ENCODE results near the gene AFP.

The AFP gene

GRCh38 chr4:73415807-73416238 is 20.2 kb upstream of the AFP start:
- Histone ChIP-seq H3K27ac (ENCODE audit: low read depth, low read length) (no peak overlapping the region), H3K27me3 (ENCODE audit: control insufficient read depth, insufficient read depth, low read length) (no peaks in the 10 kb centered on the region), H3K36me3 (ENCODE audit: control insufficient read depth, insufficient read depth, low read length) (no peaks in the 10 kb centered on the region), H3K9me3 (ENCODE audit: control insufficient read depth, insufficient read depth, low read depth, low read length) (no peaks in the 10 kb centered on the region), H3K9ac (ENCODE audit: low read length) (no peak overlapping the region), H3K4me1 (ENCODE audit: control insufficient read depth, insufficient read depth, low read length) (no peaks in the 10 kb centered on the region), H3K4me3 (ENCODE audit: low read depth, low read length) (no peak overlapping the region)

GRCh38 chr4:73416423-73417087 is 19.5 kb upstream of the AFP start:
- H3K9ac ChIP-seq (ENCODE audit: low read length): no peak overlapping the region

GRCh38 chr4:73417342-73417741 is 18.7 kb upstream of the AFP start:
- Histone ChIP-seq H3K4me1 (ENCODE audit: control insufficient read depth, insufficient read depth, low read length) (no peaks in the 10 kb centered on the region), H3K4me3 (ENCODE audit: low read depth, low read length) (no peak overlapping the region), H3K9ac (ENCODE audit: low read length) (no peak overlapping the region), H3K36me3 (ENCODE audit: control insufficient read depth, insufficient read depth, low read length) (no peaks in the 10 kb centered on the region), H3K27ac (ENCODE audit: low read depth, low read length) (no peak overlapping the region), H3K9me3 (ENCODE audit: control insufficient read depth, insufficient read depth, low read depth, low read length) (no peaks in the 10 kb centered on the region), H3K27me3 (ENCODE audit: control insufficient read depth, insufficient read depth, low read length) (no peaks in the 10 kb centered on the region)

More at GRCh38 chr4:73416423-73417087, 19.5 kb upstream of the AFP start:
- no peaks in the 10 kb centered on the region for H3K4me1 ChIP-seq (ENCODE audit: control insufficient read depth, insufficient read depth, low read length)
- no peaks in the 10 kb centered on the region for H3K36me3 ChIP-seq (ENCODE audit: control insufficient read depth, insufficient read depth, low read length)
- H3K27me3 ChIP-seq (ENCODE audit: control insufficient read depth, insufficient read depth, low read length): no peaks in the 10 kb centered on the region
- H3K27ac ChIP-seq (ENCODE audit: low read depth, low read length): no peak overlapping the region
- H3K4me3 ChIP-seq (ENCODE audit: low read depth, low read length): no peak overlapping the region
- H3K9me3 ChIP-seq (ENCODE audit: control insufficient read depth, insufficient read depth, low read depth, low read length): no peaks in the 10 kb centered on the region

- Histone ChIP-seq H3K9me3 (ENCODE audit: control insufficient read depth, insufficient read depth, low read depth, low read length) (no peaks in the 10 kb centered on the region), H3K9ac (ENCODE audit: low read length) (no peak overlapping the region), H3K27ac (ENCODE audit: low read depth, low read length) (no peak overlapping the region), H3K36me3 (ENCODE audit: control insufficient read depth, insufficient read depth, low read length) (no peaks in the 10 kb centered on the region), H3K27me3 (ENCODE audit: control insufficient read depth, insufficient read depth, low read length) (no peaks in the 10 kb centered on the region), H3K4me3 (ENCODE audit: low read depth, low read length) (no peak overlapping the region), H3K4me1 (ENCODE audit: control insufficient read depth, insufficient read depth, low read length) (no peaks in the 10 kb centered on the region)
Observed at GRCh38 chr4:73417973-73418372, 18.0 kb upstream of the AFP start.

DNA sequence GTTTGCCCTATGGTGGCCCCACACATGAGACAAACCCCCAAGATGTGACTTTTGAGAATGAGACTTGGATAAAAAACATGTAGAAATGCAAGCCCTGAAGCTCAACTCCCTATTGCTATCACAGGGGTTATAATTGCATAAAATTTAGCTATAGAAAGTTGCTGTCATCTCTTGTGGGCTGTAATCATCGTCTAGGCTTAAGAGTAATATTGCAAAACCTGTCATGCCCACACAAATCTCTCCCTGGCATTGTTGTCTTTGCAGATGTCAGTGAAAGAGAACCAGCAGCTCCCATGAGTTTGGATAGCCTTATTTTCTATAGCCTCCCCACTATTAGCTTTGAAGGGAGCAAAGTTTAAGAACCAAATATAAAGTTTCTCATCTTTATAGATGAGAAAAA is 17.3 kb upstream of the AFP start:
- H3K4me3 ChIP-seq (ENCODE audit: low read depth, low read length): no peak overlapping the region
- H3K36me3 ChIP-seq (ENCODE audit: control insufficient read depth, insufficient read depth, low read length): no peaks in the 10 kb centered on the region
- H3K9me3 ChIP-seq (ENCODE audit: control insufficient read depth, insufficient read depth, low read depth, low read length): no peaks in the 10 kb centered on the region
- no peaks in the 10 kb centered on the region for H3K27me3 ChIP-seq (ENCODE audit: control insufficient read depth, insufficient read depth, low read length)
- no peaks in the 10 kb centered on the region for H3K4me1 ChIP-seq (ENCODE audit: control insufficient read depth, insufficient read depth, low read length)
- no peak overlapping the region for H3K27ac ChIP-seq (ENCODE audit: low read depth, low read length)
- no peak overlapping the region for H3K9ac ChIP-seq (ENCODE audit: low read length)

DNA sequence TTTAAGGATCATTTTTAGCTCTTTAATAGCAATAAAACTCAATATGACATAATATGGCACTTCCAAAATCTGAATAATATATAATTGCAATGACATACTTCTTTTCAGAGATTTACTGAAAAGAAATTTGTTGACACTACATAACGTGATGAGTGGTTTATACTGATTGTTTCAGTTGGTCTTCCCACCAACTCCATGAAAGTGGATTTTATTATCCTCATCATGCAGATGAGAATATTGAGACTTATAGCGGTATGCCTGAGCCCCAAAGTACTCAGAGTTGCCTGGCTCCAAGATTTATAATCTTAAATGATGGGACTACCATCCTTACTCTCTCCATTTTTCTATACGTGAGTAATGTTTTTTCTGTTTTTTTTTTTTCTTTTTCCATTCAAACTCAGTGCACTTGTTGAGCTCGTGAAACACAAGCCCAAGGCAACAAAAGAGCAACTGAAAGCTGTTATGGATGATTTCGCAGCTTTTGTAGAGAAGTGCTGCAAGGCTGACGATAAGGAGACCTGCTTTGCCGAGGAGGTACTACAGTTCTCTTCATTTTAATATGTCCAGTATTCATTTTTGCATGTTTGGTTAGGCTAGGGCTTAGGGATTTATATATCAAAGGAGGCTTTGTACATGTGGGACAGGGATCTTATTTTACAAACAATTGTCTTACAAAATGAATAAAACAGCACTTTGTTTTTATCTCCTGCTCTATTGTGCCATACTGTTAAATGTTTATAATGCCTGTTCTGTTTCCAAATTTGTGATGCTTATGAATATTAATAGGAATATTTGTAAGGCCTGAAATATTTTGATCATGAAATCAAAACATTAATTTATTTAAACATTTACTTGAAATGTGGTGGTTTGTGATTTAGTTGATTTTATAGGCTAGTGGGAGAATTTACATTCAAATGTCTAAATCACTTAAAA is 16.6 kb upstream of the AFP start:
- Histone ChIP-seq H3K9me3 (ENCODE audit: control insufficient read depth, insufficient read depth, low read depth, low read length) (no peaks in the 10 kb centered on the region), H3K27me3 (ENCODE audit: control insufficient read depth, insufficient read depth, low read length) (no peaks in the 10 kb centered on the region), H3K27ac (ENCODE audit: low read depth, low read length) (no peak overlapping the region), H3K4me3 (ENCODE audit: low read depth, low read length) (no peak overlapping the region), H3K4me1 (ENCODE audit: control insufficient read depth, insufficient read depth, low read length) (no peaks in the 10 kb centered on the region), H3K36me3 (ENCODE audit: control insufficient read depth, insufficient read depth, low read length) (no peaks in the 10 kb centered on the region), H3K9ac (ENCODE audit: low read length) (no peak overlapping the region)

DNA sequence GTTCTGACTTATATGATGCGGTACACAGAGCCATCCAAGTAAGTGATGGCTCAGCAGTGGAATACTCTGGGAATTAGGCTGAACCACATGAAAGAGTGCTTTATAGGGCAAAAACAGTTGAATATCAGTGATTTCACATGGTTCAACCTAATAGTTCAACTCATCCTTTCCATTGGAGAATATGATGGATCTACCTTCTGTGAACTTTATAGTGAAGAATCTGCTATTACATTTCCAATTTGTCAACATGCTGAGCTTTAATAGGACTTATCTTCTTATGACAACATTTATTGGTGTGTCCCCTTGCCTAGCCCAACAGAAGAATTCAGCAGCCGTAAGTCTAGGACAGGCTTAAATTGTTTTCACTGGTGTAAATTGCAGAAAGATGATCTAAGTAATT is 15.4 kb upstream of the AFP start:
- H3K4me3 ChIP-seq (ENCODE audit: low read depth, low read length): no peak overlapping the region
- no peak overlapping the region for H3K9ac ChIP-seq (ENCODE audit: low read length)
- no peaks in the 10 kb centered on the region for H3K9me3 ChIP-seq (ENCODE audit: control insufficient read depth, insufficient read depth, low read depth, low read length)
- no peaks in the 10 kb centered on the region for H3K36me3 ChIP-seq (ENCODE audit: control insufficient read depth, insufficient read depth, low read length)
- no peak overlapping the region for H3K27ac ChIP-seq (ENCODE audit: low read depth, low read length)
- no peaks in the 10 kb centered on the region for H3K27me3 ChIP-seq (ENCODE audit: control insufficient read depth, insufficient read depth, low read length)
- no peaks in the 10 kb centered on the region for H3K4me1 ChIP-seq (ENCODE audit: control insufficient read depth, insufficient read depth, low read length)

- Histone ChIP-seq H3K36me3 (ENCODE audit: control insufficient read depth, insufficient read depth, low read length) (no peaks in the 10 kb centered on the region), H3K4me1 (ENCODE audit: control insufficient read depth, insufficient read depth, low read length) (no peaks in the 10 kb centered on the region), H3K4me3 (ENCODE audit: low read depth, low read length) (no peak overlapping the region), H3K27me3 (ENCODE audit: control insufficient read depth, insufficient read depth, low read length) (no peaks in the 10 kb centered on the region), H3K9me3 (ENCODE audit: control insufficient read depth, insufficient read depth, low read depth, low read length) (no peaks in the 10 kb centered on the region), H3K27ac (ENCODE audit: low read depth, low read length) (no peak overlapping the region), H3K9ac (ENCODE audit: low read length) (no peak overlapping the region)
Observed at GRCh38 chr4:73421708-73422457, 14.1 kb upstream of the AFP start.

- H3K4me3 ChIP-seq (ENCODE audit: low read depth, low read length): no peak overlapping the region
- H3K9me3 ChIP-seq (ENCODE audit: control insufficient read depth, insufficient read depth, low read depth, low read length): no peaks in the 10 kb centered on the region
- no peaks in the 10 kb centered on the region for H3K27me3 ChIP-seq (ENCODE audit: control insufficient read depth, insufficient read depth, low read length)
- no peaks in the 10 kb centered on the region for H3K4me1 ChIP-seq (ENCODE audit: control insufficient read depth, insufficient read depth, low read length)
- no peak overlapping the region for H3K9ac ChIP-seq (ENCODE audit: low read length)
- H3K36me3 ChIP-seq (ENCODE audit: control insufficient read depth, insufficient read depth, low read length): no peaks in the 10 kb centered on the region
- no peak overlapping the region for H3K27ac ChIP-seq (ENCODE audit: low read depth, low read length)
Observed at GRCh38 chr4:73422458-73422752, 13.6 kb upstream of the AFP start.

DNA sequence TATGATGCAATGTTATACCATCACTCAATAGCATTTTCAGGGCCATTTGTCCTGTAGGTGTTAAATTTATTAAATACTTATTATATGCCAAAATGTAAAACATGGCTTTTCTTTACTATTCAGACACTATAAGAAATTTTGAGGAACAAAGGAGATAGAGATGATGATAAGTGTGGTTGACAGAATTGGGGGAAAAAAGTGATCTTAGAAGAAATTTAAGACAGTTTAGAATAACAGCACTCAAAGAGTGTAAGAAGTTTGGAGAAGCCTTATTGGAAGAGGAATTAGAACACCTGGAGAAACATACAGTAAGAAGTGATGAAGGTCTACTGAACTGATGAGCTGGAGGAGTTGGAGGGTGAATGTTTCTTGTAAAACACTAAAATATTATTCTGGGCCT is 12.8 kb upstream of the AFP start:
- Histone ChIP-seq H3K9me3 (ENCODE audit: control insufficient read depth, insufficient read depth, low read depth, low read length) (no peaks in the 10 kb centered on the region), H3K27me3 (ENCODE audit: control insufficient read depth, insufficient read depth, low read length) (no peaks in the 10 kb centered on the region), H3K4me1 (ENCODE audit: control insufficient read depth, insufficient read depth, low read length) (no peaks in the 10 kb centered on the region), H3K36me3 (ENCODE audit: control insufficient read depth, insufficient read depth, low read length) (no peaks in the 10 kb centered on the region), H3K27ac (ENCODE audit: low read depth, low read length) (no peak overlapping the region), H3K9ac (ENCODE audit: low read length) (no peak overlapping the region), H3K4me3 (ENCODE audit: low read depth, low read length) (no peak overlapping the region)

- no peak overlapping the region for H3K27ac ChIP-seq (ENCODE audit: low read depth, low read length)
- no peaks in the 10 kb centered on the region for H3K27me3 ChIP-seq (ENCODE audit: control insufficient read depth, insufficient read depth, low read length)
- H3K36me3 ChIP-seq (ENCODE audit: control insufficient read depth, insufficient read depth, low read length): no peaks in the 10 kb centered on the region
- H3K9me3 ChIP-seq (ENCODE audit: control insufficient read depth, insufficient read depth, low read depth, low read length): no peaks in the 10 kb centered on the region
- no peak overlapping the region for H3K4me3 ChIP-seq (ENCODE audit: low read depth, low read length)
- no peaks in the 10 kb centered on the region for H3K4me1 ChIP-seq (ENCODE audit: control insufficient read depth, insufficient read depth, low read length)
- H3K9ac ChIP-seq (ENCODE audit: low read length): no peak overlapping the region
Observed at GRCh38 chr4:73426666-73427065, 9.4 kb upstream of the AFP start.

All from HUES6 (cell line).